Heart left ventricle (tissue), 13 donors: ENCODE data around the gene ZMYM3.

Experiments used
- CTCF ChIP-seq, 12 donors: fragments of 200-600 bp; sonication (generic) in 4 of 12; IDR thresholded peaks; one replicate each; pipeline versions ENCODE4 v1.5.0 to v1.8.0; 2018 to 2022; ENCODE audit warnings: antibody characterized with exemption in 12 of 12, mild to moderate bottlenecking in 5 of 12
- POLR2A ChIP-seq, 2 donors: fragments of 450-650 bp; IDR thresholded peaks; one replicate each; pipeline ENCODE4 v1.6.1; 2017; ENCODE audit warnings: antibody characterized with exemption in 2 of 2, mild to moderate bottlenecking in 2 of 2, moderate library complexity in 2 of 2
- donor health status: ischemic (EF 13 %, LVEDD 7.1; RV severe dilation, severe dysfunction).
- donor health status: DM: no; HTN: yes; CAD: no.
- donor health status: DM: no; HTN: no; CAD: no.
- donor health status: ischemic (EF 25% LVEDD 6.9; RV normal size, moderate dysfunction).
- donor health status: ischemic (EF 25% LVEDD 5.7; RV mildly dilated, moderate dysfunction).
- donor health status: ischemic (EF 35%, LVEDD 5.7; RV mildly dilated, moderate dysfunction).
- donor health status: nonischemic (EF 11% LVEDD 7.7; RV severe dilation, severe dysfunction).
- donor health status: DM: yes; HTN: yes; CAD: no.
- donor health status: PGD.
- donor health status: ischemic (EF 29% LVEDD 5.4; RV normal size, mild dysfunction).
- donor health status: nonischemic (EF 23%, LVEDD 6.1; RV moderate dilation, normal function).

- TF ChIP-seq CTCF (IDR thresholded peaks at IDR 0.05): no peak
- TF ChIP-seq POLR2A (IDR thresholded peaks at IDR 0.05): no peak
Measured at GRCh38 chrX:71195964-71196649, 57.8 kb downstream of the ZMYM3 start.
